Keratinocyte (primary cell): ENCODE results near the gene PAPPA. TPM values are rescaled to one million over a fixed set of nuclear protein-coding genes. Genes with fewer than 3 reads are reported as not detected.

Experiments
- DNase-seq: peaks from one replicate; pipeline ENCODE4 v3.0.0-alpha.2; 2011; ENCODE audit warnings: low read depth, missing footprints, low spot score
- FAIRE-seq: peaks from 2 replicates; lab custom pipeline; 2011; peaks lifted over from hg19 to GRCh38; lab: Jason Lieb, UNC
- H2AFZ ChIP-seq: 2 replicates; pipeline ENCODE4 v1.6.0; 2012; ENCODE audit warnings: low read length, control low read depth, inconsistent platforms; ENCODE audit not compliant: control insufficient read depth
- H3K27ac ChIP-seq: 2 replicates; pipeline ENCODE4 v1.5.1; 2011; ENCODE audit warnings: low read length; ENCODE audit not compliant: control insufficient read depth, insufficient read depth
- H3K27me3 ChIP-seq: 3 replicates; pipeline ENCODE4 v1.6.0; 2011; ENCODE audit warnings: low read length; ENCODE audit not compliant: control insufficient read depth, insufficient read depth; ENCODE audit errors: extremely low read depth
- H3K36me3 ChIP-seq, 2 experiments: 2 replicates in 1 of 2; 3 replicates in 1 of 2; pipeline ENCODE4 v1.5.1; 2011; ENCODE audit warnings: low read length in 2 of 2, mild to moderate bottlenecking in 1 of 2; ENCODE audit not compliant: control insufficient read depth in 2 of 2, insufficient read depth in 2 of 2; ENCODE audit errors: extremely low read depth in 1 of 2
- H3K4me1 ChIP-seq: 3 replicates; pipeline ENCODE4 v1.5.1; 2011; ENCODE audit warnings: low read length; ENCODE audit not compliant: control insufficient read depth, insufficient read depth; ENCODE audit errors: extremely low read depth
- H3K4me2 ChIP-seq: 3 replicates; pipeline ENCODE4 v1.6.0; 2011; ENCODE audit warnings: low read depth, low read length; ENCODE audit not compliant: control insufficient read depth, insufficient read depth; ENCODE audit errors: extremely low read depth
- H3K4me3 ChIP-seq, 3 experiments: fragments of 200-600 bp in 1 of 3; sonication (generic) in 1 of 3; 2 replicates in 2 of 3; 3 replicates in 1 of 3; pipeline ENCODE4 v1.5.1; 2011 to 2016; ENCODE audit warnings: low read length in 3 of 3, mild to moderate bottlenecking in 3 of 3, control low read depth in 2 of 3, inconsistent platforms in 1 of 3, low read depth in 1 of 3, mixed read lengths in 1 of 3, mixed run types in 1 of 3, moderate library complexity in 1 of 3; ENCODE audit not compliant: control insufficient read depth in 2 of 3, insufficient read depth in 2 of 3; ENCODE audit errors: extremely low read depth in 1 of 3
- H3K79me2 ChIP-seq: 2 replicates; pipeline ENCODE4 v1.6.0; 2012; ENCODE audit warnings: low read length; ENCODE audit not compliant: control insufficient read depth, insufficient read depth
- H3K9ac ChIP-seq: 3 replicates; pipeline ENCODE4 v1.6.0; 2011; ENCODE audit warnings: low read length; ENCODE audit not compliant: control insufficient read depth, insufficient read depth; ENCODE audit errors: extremely low read depth
- H3K9me1 ChIP-seq: 3 replicates; pipeline ENCODE4 v1.6.0; 2011; ENCODE audit warnings: low read length; ENCODE audit not compliant: control insufficient read depth, insufficient read depth; ENCODE audit errors: extremely low read depth
- H3K9me3 ChIP-seq: 2 replicates; pipeline ENCODE4 v1.5.1; 2012; ENCODE audit warnings: low read depth, low read length; ENCODE audit not compliant: control insufficient read depth
- H4K20me1 ChIP-seq: 3 replicates; pipeline ENCODE4 v1.6.0; 2011; ENCODE audit warnings: low read length; ENCODE audit not compliant: control insufficient read depth, insufficient read depth; ENCODE audit errors: extremely low read depth
- EZH2 ChIP-seq: IDR thresholded peaks from one replicate; pipeline ENCODE4 v1.6.1; 2012; ENCODE audit warnings: inconsistent platforms, mild to moderate bottlenecking, low read length, moderate library complexity
- dilution Hi-C: fragments of 300-500 bp; cut with MboI; formaldehyde crosslinking; loops from one replicate; pipeline ENCODE4 v1.7.0; 2020; ENCODE audit warnings: low sequenced_read_pairs; ENCODE audit not compliant: extremely low pct_ligation_motif_present
- polyA plus RNA-seq, 5 experiments: library from polyadenylated mRNA; depleted of rRNA in 3 of 5; stranded (reverse) in 3 of 5; stranded (forward) in 1 of 5; unstranded in 1 of 5; fragments of >200 nt; gene quantifications; 1 replicate in 1 of 5; 2 replicates in 3 of 5; 3 replicates in 1 of 5; pipeline versions ENCODE4 v1.2.1 to v1.2.3, GENCODE V29; 2011 to 2012; ENCODE audit warnings: missing spikeins in 2 of 5, low read depth in 1 of 5, low replicate concordance in 1 of 5
- TF ChIP-seq, protein P1 (sequence below), 3 experiments: IDR thresholded peaks in 1 of 3; conservative IDR thresholded peaks in 1 of 3; optimal IDR thresholded peaks in 1 of 3; 2 replicates in 2 of 3; 3 replicates in 1 of 3; pipeline versions ENCODE3 to v1.5.1; 2011; ENCODE audit warnings: low read length in 3 of 3, mild to moderate bottlenecking in 3 of 3, moderate library complexity in 2 of 3, control low read depth in 1 of 3, inconsistent platforms in 1 of 3; ENCODE audit not compliant: insufficient read depth in 2 of 3; ENCODE audit errors: extremely low read depth in 1 of 3

PAPPA gene
- polyA plus RNA-seq, 1 donor (not counting 4 experiments of a cell fraction or from before 2014, with no cell fraction given), result 0.77 TPM

DNA sequence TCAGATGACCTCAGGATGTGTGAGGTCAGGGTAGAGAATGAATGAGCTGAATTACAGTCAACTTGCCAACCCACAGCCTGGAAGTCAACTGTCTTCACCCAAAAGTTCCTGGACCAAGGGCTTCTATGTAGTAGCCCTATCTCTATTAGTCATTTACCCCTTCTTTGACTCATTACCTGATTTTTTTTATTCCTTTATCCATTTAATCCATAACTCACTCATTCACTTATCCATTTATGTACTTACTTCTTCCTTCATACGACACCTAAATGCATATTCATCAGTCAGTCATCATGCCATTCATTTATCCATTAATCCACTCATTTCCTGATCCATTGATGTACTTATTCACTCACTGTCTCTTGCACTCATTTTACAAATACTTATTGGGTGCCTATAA is 212.7 kb downstream of the PAPPA start:
- H3K79me2 ChIP-seq, result no peaks in the 10 kb centered on the region
- peaks cover 0 to 1% of the 10 kb centered on the region in 2 experiments for H3K36me3 ChIP-seq
- no peaks in the 10 kb centered on the region for H3K27me3 ChIP-seq
- H3K27ac ChIP-seq, result no peak overlapping the region
- TF ChIP-seq, protein P1, sequence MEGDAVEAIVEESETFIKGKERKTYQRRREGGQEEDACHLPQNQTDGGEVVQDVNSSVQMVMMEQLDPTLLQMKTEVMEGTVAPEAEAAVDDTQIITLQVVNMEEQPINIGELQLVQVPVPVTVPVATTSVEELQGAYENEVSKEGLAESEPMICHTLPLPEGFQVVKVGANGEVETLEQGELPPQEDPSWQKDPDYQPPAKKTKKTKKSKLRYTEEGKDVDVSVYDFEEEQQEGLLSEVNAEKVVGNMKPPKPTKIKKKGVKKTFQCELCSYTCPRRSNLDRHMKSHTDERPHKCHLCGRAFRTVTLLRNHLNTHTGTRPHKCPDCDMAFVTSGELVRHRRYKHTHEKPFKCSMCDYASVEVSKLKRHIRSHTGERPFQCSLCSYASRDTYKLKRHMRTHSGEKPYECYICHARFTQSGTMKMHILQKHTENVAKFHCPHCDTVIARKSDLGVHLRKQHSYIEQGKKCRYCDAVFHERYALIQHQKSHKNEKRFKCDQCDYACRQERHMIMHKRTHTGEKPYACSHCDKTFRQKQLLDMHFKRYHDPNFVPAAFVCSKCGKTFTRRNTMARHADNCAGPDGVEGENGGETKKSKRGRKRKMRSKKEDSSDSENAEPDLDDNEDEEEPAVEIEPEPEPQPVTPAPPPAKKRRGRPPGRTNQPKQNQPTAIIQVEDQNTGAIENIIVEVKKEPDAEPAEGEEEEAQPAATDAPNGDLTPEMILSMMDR (optimal IDR thresholded peaks at IDR 0.05 in 1 of 3, IDR thresholded peaks at IDR 0.05 in 1 of 3, conservative IDR thresholded peaks at IDR 0.05 in 1 of 3; ENCODE audit: extremely low read depth in 1 of 3, insufficient read depth in 2 of 3, low read length in 3 of 3), result no peak
- no peak for TF ChIP-seq EZH2
- H3K4me2 ChIP-seq, result no peak overlapping the region
- dilution Hi-C loops, result no loop called here
- no peak overlapping the region for H3K4me3 ChIP-seq
- DNase-seq (no peak), FAIRE-seq (no peak)
- H4K20me1 ChIP-seq, result no peaks in the 10 kb centered on the region
- H3K9ac ChIP-seq, result no peak overlapping the region
- H3K4me1 ChIP-seq, result peaks cover 3% of the 10 kb centered on the region
- H3K9me3 ChIP-seq, result no peaks in the 10 kb centered on the region
- H3K9me1 ChIP-seq, result no peaks in the 10 kb centered on the region
- H2AFZ ChIP-seq, result no peak overlapping the region

DNA sequence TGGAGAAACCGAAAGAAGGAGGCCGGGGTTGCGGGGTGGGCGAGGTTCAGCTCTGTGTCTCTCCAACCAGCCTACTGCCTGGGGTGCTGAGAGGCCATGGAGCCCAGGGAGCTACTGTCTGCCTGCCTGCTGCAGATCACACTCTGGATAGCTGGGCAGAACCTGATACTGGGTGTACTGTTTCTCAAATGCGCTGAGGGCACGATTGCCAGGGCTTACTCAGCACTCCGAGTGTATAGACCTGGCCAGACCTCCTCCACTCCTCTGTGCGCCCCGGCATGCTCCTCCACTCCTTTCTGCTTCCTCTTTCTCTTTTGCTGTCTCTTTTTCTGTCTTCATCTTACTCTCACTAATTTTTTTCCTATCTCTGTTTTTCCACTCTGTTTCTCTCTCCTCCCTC is 215.1 kb downstream of the PAPPA start:
- Histone ChIP-seq H3K4me3 (no peak overlapping the region), H3K79me2 (no peaks in the 10 kb centered on the region), H3K36me3 (no peaks in the 10 kb centered on the region), H3K9me1 (no peaks in the 10 kb centered on the region), H3K27ac (no peak overlapping the region), H3K9me3 (no peaks in the 10 kb centered on the region), H3K9ac (no peak overlapping the region), H3K4me1 (peaks cover 3% of the 10 kb centered on the region), H3K27me3 (no peaks in the 10 kb centered on the region), H4K20me1 (no peaks in the 10 kb centered on the region), H3K4me2 (peak overlapping the region; percentile 39), H2AFZ (peak overlapping the region; percentile 68)
- no peak for FAIRE-seq
- dilution Hi-C loops, result no loop called here
- TF ChIP-seq, protein P1 (optimal IDR thresholded peaks at IDR 0.05 in 1 of 3, IDR thresholded peaks at IDR 0.05 in 1 of 3, conservative IDR thresholded peaks at IDR 0.05 in 1 of 3; ENCODE audit: extremely low read depth in 1 of 3, insufficient read depth in 2 of 3, low read length in 3 of 3), result no peak
- no peak for TF ChIP-seq EZH2
- DNase-seq, result no peak
